ENCODE data around the gene NYAP2.

GRCh38 chr2:225690153-225690552, 290.6 kb downstream of the NYAP2 start:
- TF ChIP-seq CTCF (IDR thresholded peaks at IDR 0.05; ENCODE audit: insufficient read depth, low read depth, low read length) (no peak), EZH2 (IDR thresholded peaks at IDR 0.05; ENCODE audit: insufficient read depth, low read length) (no peak)
